Breast epithelium (tissue), 4 donors: ENCODE results near the gene PUSL1. TPM values are rescaled to one million over a fixed set of nuclear protein-coding genes. Genes with fewer than 3 reads are reported as not detected.

Source experiments
- DNase-seq, 2 donors: peaks; one replicate each; pipeline ENCODE4 v3.0.0-alpha.2; 2019; ENCODE audit warnings: low spot score in 2 of 2
- H3K27ac ChIP-seq, 2 donors: fragments of 200-600 bp; sonication (generic) in 1 of 2; one replicate each; pipeline ENCODE4 v1.5.1; 2016 to 2019; ENCODE audit warnings: mild to moderate bottlenecking in 1 of 2
- H3K27me3 ChIP-seq, 2 donors: fragments of 200-600 bp; sonication (generic) in 1 of 2; one replicate each; pipeline versions ENCODE4 v1.5.1 to v1.6.0; 2017 to 2019; ENCODE audit warnings: control low read depth in 1 of 2, mild to moderate bottlenecking in 1 of 2
- H3K36me3 ChIP-seq: fragments of 200-600 bp; one replicate; pipeline ENCODE4 v1.5.1; 2019
- H3K4me1 ChIP-seq, 2 donors: fragments of 200-600 bp; sonication (generic); one replicate each; pipeline ENCODE4 v1.5.1; 2016 to 2019; ENCODE audit warnings: control low read depth in 1 of 2
- H3K4me3 ChIP-seq, 3 donors: fragments of 200-600 bp; sonication (generic); 1 replicate in 2 of 3; 2 replicates in 1 of 3; pipeline ENCODE4 v1.5.1; 2016 to 2019; ENCODE audit warnings: mild to moderate bottlenecking in 3 of 3, moderate library complexity in 2 of 3
- H3K9me3 ChIP-seq, 2 donors: fragments of 200-600 bp; sonication (generic) in 1 of 2; one replicate each; pipeline ENCODE4 v1.5.1; 2016 to 2019; ENCODE audit warnings: control low read depth in 1 of 2
- POLR2A ChIP-seq: fragments of 450-650 bp; IDR thresholded peaks from one replicate; pipeline ENCODE4 v1.6.1; 2016; ENCODE audit warnings: antibody characterized with exemption, mild to moderate bottlenecking, moderate library complexity
- POLR2AphosphoS5 ChIP-seq, 3 donors: sonication (generic); formaldehyde crosslinking; IDR thresholded peaks; one replicate each; pipeline ENCODE4 v1.6.1; 2017; ENCODE audit warnings: antibody characterized with exemption in 3 of 3
- intact Hi-C: fragments of 100-400 bp; cut with DNase I; formaldehyde crosslinking; loops from one replicate; pipeline ENCODE4 v1.15.1; 2023; ENCODE audit warnings: low total_unique reads
- total RNA-seq, 3 donors: library from RNA; depleted of rRNA; stranded (reverse); fragments of >200 nt; gene quantifications; one replicate each; pipeline ENCODE4 v1.1.0, GENCODE V29; 2016
- TF ChIP-seq, protein P1 (sequence below), 3 donors: fragments of 450-650 bp; IDR thresholded peaks; one replicate each; pipeline ENCODE4 v1.5.1; 2016 to 2017; ENCODE audit warnings: antibody characterized with exemption in 3 of 3, mild to moderate bottlenecking in 3 of 3, moderate library complexity in 3 of 3

Gene PUSL1
- total RNA-seq, 3 donors from 2014 or later: 16.0 to 27.5 (median 22.0) TPM

- Histone ChIP-seq H3K27me3 (peaks cover 0 to 35% of the 10 kb centered on the region in 2 donors), H3K4me3 (no peak overlapping the region), H3K27ac (no peak overlapping the region), H3K4me1 (peaks cover 0 to 10% of the 10 kb centered on the region in 2 donors), H3K36me3 (no peaks in the 10 kb centered on the region), H3K9me3 (no peaks in the 10 kb centered on the region)
- intact Hi-C loops: no loop called here
- DNase-seq: no peak
- TF ChIP-seq POLR2A: no peak
- TF ChIP-seq, protein P1, sequence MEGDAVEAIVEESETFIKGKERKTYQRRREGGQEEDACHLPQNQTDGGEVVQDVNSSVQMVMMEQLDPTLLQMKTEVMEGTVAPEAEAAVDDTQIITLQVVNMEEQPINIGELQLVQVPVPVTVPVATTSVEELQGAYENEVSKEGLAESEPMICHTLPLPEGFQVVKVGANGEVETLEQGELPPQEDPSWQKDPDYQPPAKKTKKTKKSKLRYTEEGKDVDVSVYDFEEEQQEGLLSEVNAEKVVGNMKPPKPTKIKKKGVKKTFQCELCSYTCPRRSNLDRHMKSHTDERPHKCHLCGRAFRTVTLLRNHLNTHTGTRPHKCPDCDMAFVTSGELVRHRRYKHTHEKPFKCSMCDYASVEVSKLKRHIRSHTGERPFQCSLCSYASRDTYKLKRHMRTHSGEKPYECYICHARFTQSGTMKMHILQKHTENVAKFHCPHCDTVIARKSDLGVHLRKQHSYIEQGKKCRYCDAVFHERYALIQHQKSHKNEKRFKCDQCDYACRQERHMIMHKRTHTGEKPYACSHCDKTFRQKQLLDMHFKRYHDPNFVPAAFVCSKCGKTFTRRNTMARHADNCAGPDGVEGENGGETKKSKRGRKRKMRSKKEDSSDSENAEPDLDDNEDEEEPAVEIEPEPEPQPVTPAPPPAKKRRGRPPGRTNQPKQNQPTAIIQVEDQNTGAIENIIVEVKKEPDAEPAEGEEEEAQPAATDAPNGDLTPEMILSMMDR (IDR thresholded peaks at IDR 0.05): no peak
- TF ChIP-seq POLR2AphosphoS5 (IDR thresholded peaks at IDR 0.05): no peak
Measured at GRCh38 chr1:1287288-1288110, 20.9 kb upstream of the PUSL1 start.

DNA sequence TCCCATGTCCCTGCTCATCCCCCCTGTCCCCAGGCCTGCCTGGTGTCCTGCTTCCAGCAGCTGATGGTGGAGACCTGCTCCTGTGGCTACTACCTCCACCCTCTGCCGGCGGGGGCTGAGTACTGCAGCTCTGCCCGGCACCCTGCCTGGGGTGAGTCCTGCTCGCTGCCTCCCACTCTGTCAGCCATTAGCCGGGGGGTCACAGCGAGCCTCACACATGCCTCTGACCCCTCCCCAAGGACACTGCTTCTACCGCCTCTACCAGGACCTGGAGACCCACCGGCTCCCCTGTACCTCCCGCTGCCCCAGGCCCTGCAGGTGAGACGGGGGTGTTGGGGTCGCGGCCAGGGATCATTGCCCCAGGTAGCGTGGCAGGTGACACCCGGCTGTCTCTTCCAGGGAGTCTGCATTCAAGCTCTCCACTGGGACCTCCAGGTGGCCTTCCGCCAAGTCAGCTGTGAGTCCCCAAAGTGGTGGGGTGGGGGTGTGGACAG is 18.1 kb upstream of the PUSL1 start:
- Histone ChIP-seq H3K4me3 (no peak overlapping the region), H3K27ac (no peak overlapping the region), H3K9me3 (no peaks in the 10 kb centered on the region), H3K27me3 (peaks cover 0 to 26% of the 10 kb centered on the region in 2 donors), H3K36me3 (no peaks in the 10 kb centered on the region), H3K4me1 (peaks cover 0 to 10% of the 10 kb centered on the region in 2 donors)
- intact Hi-C loops: loop anchor here (5.0 kb wide), 1 partner anchor 168 kb away; no protein-coding TSS in a partner anchor
- TF ChIP-seq, protein P1 (IDR thresholded peaks at IDR 0.05): peak; percentile 49 to 83 (median 64)
- no peak for TF ChIP-seq POLR2A
- no peak for DNase-seq

DNA sequence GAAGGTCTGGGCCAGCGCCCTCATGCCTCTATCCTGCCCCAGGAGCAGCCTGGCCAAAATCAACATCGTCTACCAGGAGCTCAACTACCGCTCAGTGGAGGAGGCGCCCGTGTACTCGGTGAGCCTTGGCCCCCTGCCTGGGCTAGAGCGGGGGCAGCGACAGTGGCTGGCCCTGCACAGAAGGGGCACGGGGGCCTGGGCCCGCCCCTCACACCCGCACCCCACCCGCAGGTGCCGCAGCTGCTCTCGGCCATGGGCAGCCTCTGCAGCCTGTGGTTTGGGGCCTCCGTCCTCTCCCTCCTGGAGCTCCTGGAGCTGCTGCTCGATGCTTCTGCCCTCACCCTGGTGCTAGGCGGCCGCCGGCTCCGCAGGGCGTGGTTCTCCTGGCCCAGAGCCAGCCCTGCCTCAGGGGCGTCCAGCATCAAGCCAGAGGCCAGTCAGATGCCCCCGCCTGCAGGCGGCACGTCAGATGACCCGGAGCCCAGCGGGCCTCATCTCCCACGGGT is 17.3 kb upstream of the PUSL1 start:
- no peak for TF ChIP-seq POLR2A
- no peak for TF ChIP-seq POLR2AphosphoS5 (IDR thresholded peaks at IDR 0.05)
- TF ChIP-seq, protein P1 (IDR thresholded peaks at IDR 0.05): no peak
- intact Hi-C loops: loop anchor here (5.0 kb wide), 1 partner anchor 169 kb away; no protein-coding TSS in a partner anchor

DNA sequence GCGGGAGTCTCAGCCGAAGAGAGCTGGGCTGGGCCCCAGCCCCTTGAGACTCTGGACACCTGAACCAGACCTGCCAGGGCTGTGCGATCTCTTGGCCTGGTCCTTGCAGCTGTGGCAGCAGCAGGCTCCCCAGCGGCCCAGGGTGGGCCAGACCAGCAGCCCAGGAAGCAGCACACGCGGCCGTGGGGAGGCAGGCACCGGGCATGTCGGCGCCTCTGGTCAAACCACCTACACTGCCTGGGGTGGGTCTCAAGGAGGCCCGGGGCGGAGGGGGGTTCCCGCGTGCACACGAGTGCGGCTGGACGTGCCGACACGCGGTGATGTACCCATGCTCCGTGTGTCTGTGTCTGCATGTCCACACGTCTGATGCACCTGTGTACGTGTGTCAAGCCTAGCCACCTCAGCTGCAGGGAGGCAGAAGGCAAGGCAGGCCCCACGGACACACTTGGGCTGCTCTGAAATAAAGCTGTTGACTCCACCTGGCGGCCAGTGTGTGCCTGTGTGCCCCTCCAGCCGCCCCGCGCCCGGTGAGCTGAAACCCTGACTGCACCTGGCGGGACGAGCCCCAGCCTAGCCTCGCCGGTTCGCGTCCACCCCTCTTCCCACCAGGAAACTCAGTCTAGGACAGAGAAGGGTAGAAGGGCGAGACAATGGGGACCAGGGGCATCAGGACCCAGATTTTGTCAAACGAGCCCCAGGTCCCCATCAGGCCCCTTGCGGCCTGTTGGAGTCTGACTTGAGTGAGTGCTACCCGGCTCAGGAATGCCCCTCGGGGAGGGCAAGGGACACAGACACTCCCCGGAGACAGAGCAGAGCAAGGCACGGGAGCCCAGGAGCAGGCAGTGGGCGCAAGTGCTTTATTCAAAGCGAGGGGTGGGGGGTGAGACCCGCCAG is 16.6 kb upstream of the PUSL1 start:
- peak; percentile 77 to 80 for DNase-seq

More for the DNA sequence above, 17.3 kb upstream of the PUSL1 start:
- H3K27ac ChIP-seq: no peak overlapping the region
- no peak for DNase-seq
- H3K4me1 ChIP-seq: peaks cover 0 to 10% of the 10 kb centered on the region in 2 donors
- no peaks in the 10 kb centered on the region for H3K36me3 ChIP-seq
- no peaks in the 10 kb centered on the region for H3K9me3 ChIP-seq
- H3K27me3 ChIP-seq: peaks cover 0 to 18% of the 10 kb centered on the region in 2 donors
- H3K4me3 ChIP-seq: no peak overlapping the region

More for the DNA sequence above, 16.6 kb upstream of the PUSL1 start:
- TF ChIP-seq POLR2AphosphoS5 (IDR thresholded peaks at IDR 0.05) (no peak), POLR2A (no peak)
- TF ChIP-seq, protein P1 (IDR thresholded peaks at IDR 0.05): peak; percentile 62 to 87 (median 86)
- peaks cover 0 to 10% of the 10 kb centered on the region in 2 donors for H3K4me1 ChIP-seq
- H3K27ac ChIP-seq: no peak overlapping the region
- no peaks in the 10 kb centered on the region for H3K9me3 ChIP-seq
- H3K4me3 ChIP-seq: no peak overlapping the region
- H3K27me3 ChIP-seq: peaks cover 0 to 11% of the 10 kb centered on the region in 2 donors
- H3K36me3 ChIP-seq: no peaks in the 10 kb centered on the region
- intact Hi-C loops: loop anchor here (5.0 kb wide), 1 partner anchor 169 kb away; no protein-coding TSS in a partner anchor
